Lung (tissue), 12 donors: ENCODE results near the gene ZNF280C. TPM values are rescaled to one million over a fixed set of nuclear protein-coding genes. Genes with fewer than 3 reads are reported as not detected.
"Not testable (repeated sequence)": the region's sequence is repeated elsewhere in the genome, so short reads cannot be mapped to it uniquely, and the experiment has no call there.

ENCODE experiments used
- ATAC-seq: fragments of 200-7000 bp; cut with Tn5 transposase; one replicate; pipeline ENCODE4 v1.9.1; 2020; ENCODE audit warnings: moderate number of reproducible peaks; ENCODE audit not compliant: insufficient read depth, low FRiP score
- DNase-seq, 3 donors: peaks; one replicate each; pipeline ENCODE4 v3.0.0-alpha.2; 2013 to 2017
- H3K27ac ChIP-seq, 2 donors: one replicate each; pipeline ENCODE4 v1.5.1; 2013; ENCODE audit warnings: mild to moderate bottlenecking in 2 of 2, moderate library complexity in 2 of 2, control low read depth in 1 of 2, inconsistent platforms in 1 of 2, low read depth in 1 of 2, low read length in 1 of 2
- H3K27me3 ChIP-seq, 3 donors: one replicate each; pipeline ENCODE4 v1.5.1; 2013; ENCODE audit warnings: low read length in 2 of 3; ENCODE audit not compliant: control insufficient read depth in 3 of 3, insufficient read depth in 3 of 3
- H3K36me3 ChIP-seq, 4 donors: one replicate each; pipeline ENCODE4 v1.5.1; 2013; ENCODE audit warnings: low read length in 4 of 4, mild to moderate bottlenecking in 1 of 4, moderate library complexity in 1 of 4; ENCODE audit not compliant: control insufficient read depth in 4 of 4, insufficient read depth in 4 of 4
- H3K4me1 ChIP-seq, 5 donors: one replicate each; pipeline ENCODE4 v1.5.1; 2013; ENCODE audit warnings: low read length in 5 of 5, mild to moderate bottlenecking in 2 of 5, moderate library complexity in 1 of 5; ENCODE audit not compliant: control insufficient read depth in 5 of 5, insufficient read depth in 5 of 5
- H3K4me3 ChIP-seq: one replicate; pipeline ENCODE4 v1.5.1; 2013; ENCODE audit warnings: mild to moderate bottlenecking, control low read depth, moderate library complexity
- H3K9ac ChIP-seq, 2 donors: one replicate each; pipeline ENCODE4 v1.5.1; 2013; ENCODE audit warnings: low read length in 2 of 2, control low read depth in 1 of 2; ENCODE audit not compliant: insufficient read depth in 1 of 2
- H3K9me3 ChIP-seq, 4 donors: one replicate each; pipeline ENCODE4 v1.5.1; 2013; ENCODE audit warnings: low read length in 3 of 4, mild to moderate bottlenecking in 1 of 4, moderate library complexity in 1 of 4; ENCODE audit not compliant: control insufficient read depth in 4 of 4, insufficient read depth in 3 of 4
- WGBS, 2 donors: extraction: QIAGEN DNeasy Blood & Tissue Kit; methylation state at CpG; one replicate each; pipeline ENCODE4 v1.1.7; 2013; 5-methylcytosine and 5-hydroxymethylcytosine counted together
- polyA plus RNA-seq, 2 donors: library from polyadenylated mRNA; stranded (reverse); fragments of 200-250 nt; gene quantifications; one replicate each; pipeline ENCODE4 v1.2.1, GENCODE V29; 2013
- total RNA-seq, 2 donors: library from RNA; depleted of rRNA in 1 of 2; stranded (reverse); fragments of >200 nt in 1 of 2; gene quantifications; one replicate each; pipeline ENCODE4 v1.2.1, GENCODE V29; 2014 to 2021
- TF ChIP-seq, protein P1 (sequence below): IDR thresholded peaks from 2 replicates; pipeline ENCODE4 v1.5.1; 2012; ENCODE audit warnings: mild to moderate bottlenecking; ENCODE audit errors: control extremely low read depth, extremely low read depth
- donor health status: control.
- donor health status: control.
- donor health status: Bipolar disorder and iron deficiency.
- donor health status: healthy.
- donor health status: DM: yes; HTN: yes; CAD: no.

Gene ZNF280C
- total and polyA plus RNA-seq, 4 donors: 1.2 to 7.3 (median 2.5) TPM

DNA sequence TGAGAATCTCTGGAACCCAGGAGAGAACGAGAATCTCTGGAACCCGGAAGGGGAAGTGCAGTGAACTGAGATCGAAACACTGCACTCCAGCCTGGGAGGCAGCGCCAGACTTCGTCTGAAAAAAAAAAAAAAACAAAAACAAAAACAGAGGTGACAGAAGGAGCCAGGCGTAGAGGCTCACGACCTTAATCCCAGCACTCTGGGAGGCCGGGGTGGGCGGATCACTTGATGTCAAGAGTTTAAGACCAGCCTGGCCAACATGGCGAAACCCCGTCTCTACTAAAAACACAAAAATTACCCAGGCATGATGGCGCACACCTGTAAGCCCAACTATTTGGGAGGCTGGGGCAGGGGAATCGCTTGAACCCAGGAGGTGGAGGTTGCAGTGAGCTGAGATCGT lies 17.0 kb downstream of the ZNF280C start:
- peaks cover 0 to 3% (median 0%) of the 10 kb centered on the region in 3 donors for H3K27me3 ChIP-seq
- ATAC-seq: no peak
- H3K9me3 ChIP-seq: peaks cover 0 to 4% (median 0%) of the 10 kb centered on the region in 4 donors
- H3K36me3 ChIP-seq: no peaks in the 10 kb centered on the region
- H3K4me1 ChIP-seq: no peaks in the 10 kb centered on the region
- DNase-seq: no peak
- 91 to 95% methylated on average over 14 of the region's 14 CpGs for WGBS, 2 donors
- H3K27ac ChIP-seq: no peak overlapping the region
- no peak overlapping the region for H3K4me3 ChIP-seq
- no peak overlapping the region for H3K9ac ChIP-seq
- TF ChIP-seq, protein P1, sequence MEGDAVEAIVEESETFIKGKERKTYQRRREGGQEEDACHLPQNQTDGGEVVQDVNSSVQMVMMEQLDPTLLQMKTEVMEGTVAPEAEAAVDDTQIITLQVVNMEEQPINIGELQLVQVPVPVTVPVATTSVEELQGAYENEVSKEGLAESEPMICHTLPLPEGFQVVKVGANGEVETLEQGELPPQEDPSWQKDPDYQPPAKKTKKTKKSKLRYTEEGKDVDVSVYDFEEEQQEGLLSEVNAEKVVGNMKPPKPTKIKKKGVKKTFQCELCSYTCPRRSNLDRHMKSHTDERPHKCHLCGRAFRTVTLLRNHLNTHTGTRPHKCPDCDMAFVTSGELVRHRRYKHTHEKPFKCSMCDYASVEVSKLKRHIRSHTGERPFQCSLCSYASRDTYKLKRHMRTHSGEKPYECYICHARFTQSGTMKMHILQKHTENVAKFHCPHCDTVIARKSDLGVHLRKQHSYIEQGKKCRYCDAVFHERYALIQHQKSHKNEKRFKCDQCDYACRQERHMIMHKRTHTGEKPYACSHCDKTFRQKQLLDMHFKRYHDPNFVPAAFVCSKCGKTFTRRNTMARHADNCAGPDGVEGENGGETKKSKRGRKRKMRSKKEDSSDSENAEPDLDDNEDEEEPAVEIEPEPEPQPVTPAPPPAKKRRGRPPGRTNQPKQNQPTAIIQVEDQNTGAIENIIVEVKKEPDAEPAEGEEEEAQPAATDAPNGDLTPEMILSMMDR: no peak

DNA sequence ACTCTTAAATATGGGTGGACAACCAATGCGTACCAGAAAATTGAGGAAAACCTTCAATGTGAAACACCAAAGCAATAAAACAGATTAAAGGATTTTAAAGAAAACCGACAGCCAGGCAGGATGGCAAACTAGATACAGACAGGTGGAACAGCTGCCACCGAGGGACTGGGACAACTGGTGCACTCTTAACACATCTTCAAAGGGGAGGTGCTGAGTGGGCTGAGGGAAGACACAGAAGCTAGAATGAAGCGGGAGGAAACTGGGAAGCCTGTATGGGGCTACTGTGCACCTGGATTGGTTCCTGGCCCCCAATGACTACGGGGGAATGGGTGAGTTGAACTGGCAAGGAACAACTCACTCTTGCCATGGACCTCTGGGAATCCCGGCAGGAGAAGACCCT lies 20.7 kb downstream of the ZNF280C start:
- Histone ChIP-seq H3K9me3 (no peaks in the 10 kb centered on the region), H3K9ac (no peak overlapping the region), H3K36me3 (peaks cover 0 to 2% (median 0%) of the 10 kb centered on the region in 4 donors), H3K4me1 (no peaks in the 10 kb centered on the region), H3K27me3 (peaks cover 0 to 3% (median 0%) of the 10 kb centered on the region in 3 donors), H3K4me3 (no peak overlapping the region), H3K27ac (no peak overlapping the region)
- WGBS, 2 donors: 79 to 92% methylated on average over 6 of the region's 6 CpGs
- ATAC-seq: no peak
- DNase-seq: no peak
- TF ChIP-seq, protein P1: no peak

DNA sequence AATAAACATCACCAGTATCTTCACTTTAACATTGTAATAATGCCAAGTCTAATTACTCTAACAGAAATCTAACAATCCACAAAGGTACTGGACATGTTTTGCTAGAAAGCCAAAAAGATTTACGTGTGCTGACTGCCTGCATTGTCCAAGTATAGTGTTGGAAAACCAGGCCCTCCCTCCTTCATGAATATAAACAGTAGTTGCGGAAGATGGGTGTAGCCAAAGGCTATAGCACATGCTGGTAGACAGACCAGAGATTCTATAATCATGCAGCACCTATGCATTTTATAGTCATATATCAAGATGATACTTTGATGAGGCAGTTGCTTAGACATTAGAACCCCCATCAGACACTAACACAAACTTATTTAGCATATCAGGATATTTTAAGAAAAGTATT lies 22.6 kb downstream of the ZNF280C start:
- no peaks in the 10 kb centered on the region for H3K9me3 ChIP-seq
- H3K36me3 ChIP-seq: peaks cover 0 to 5% (median 2%) of the 10 kb centered on the region in 4 donors
- H3K4me1 ChIP-seq: no peaks in the 10 kb centered on the region
- H3K4me3 ChIP-seq: no peak overlapping the region
- H3K9ac ChIP-seq: no peak overlapping the region
- no peak for DNase-seq
- ATAC-seq: no peak
- 79 to 85% methylated on average over 2 of the region's 2 CpGs for WGBS, 2 donors
- TF ChIP-seq, protein P1: no peak
- peaks cover 0 to 3% (median 0%) of the 10 kb centered on the region in 3 donors for H3K27me3 ChIP-seq
- H3K27ac ChIP-seq: no peak overlapping the region

DNA sequence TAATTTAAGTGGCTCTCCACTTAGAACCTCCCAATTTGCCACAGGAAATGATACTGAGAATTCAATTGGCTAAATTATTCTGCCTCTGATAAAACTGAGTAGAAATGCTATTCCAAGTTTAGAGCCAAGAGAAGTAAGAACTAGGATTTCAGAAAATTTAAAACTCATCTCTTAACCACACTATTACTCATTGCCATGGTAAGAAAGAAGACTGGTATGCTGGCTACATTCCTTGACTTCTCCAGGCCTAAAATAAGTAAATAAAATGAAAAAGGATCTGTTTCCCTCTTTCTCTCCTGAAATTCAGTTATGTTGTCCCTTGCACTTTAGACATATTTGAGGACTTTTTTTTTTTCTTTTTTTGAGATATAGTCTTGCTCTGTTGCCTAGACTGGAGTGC lies 23.3 kb downstream of the ZNF280C start:
- Histone ChIP-seq H3K27me3 (peaks cover 0 to 3% (median 0%) of the 10 kb centered on the region in 3 donors), H3K9ac (no peak overlapping the region), H3K27ac (no peak overlapping the region), H3K9me3 (no peaks in the 10 kb centered on the region), H3K36me3 (peaks cover 0 to 5% (median 2%) of the 10 kb centered on the region in 4 donors), H3K4me3 (no peak overlapping the region), H3K4me1 (no peaks in the 10 kb centered on the region)
- ATAC-seq: no peak
- no peak for DNase-seq
- TF ChIP-seq, protein P1: no peak

DNA sequence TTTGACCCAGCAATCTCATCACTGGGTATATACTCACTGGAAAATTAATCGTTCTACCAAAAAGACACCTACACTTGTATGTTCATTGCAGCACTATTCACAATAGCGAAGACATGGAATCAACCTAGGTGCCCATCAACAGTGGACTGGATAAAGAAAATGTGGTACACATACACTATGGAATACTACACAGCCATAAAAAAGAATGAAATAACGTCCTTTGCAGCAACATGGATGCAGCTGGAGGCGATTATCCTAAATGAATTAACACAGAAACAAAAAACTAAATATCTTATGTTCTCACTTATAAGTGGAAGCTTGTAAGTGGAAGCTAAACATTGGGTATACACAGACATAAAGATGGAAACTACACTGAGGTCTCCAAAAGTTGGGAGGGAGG lies 37.5 kb downstream of the ZNF280C start:
- H3K4me3 ChIP-seq, DNase-seq, H3K4me1 ChIP-seq, H3K9me3 ChIP-seq, H3K27me3 ChIP-seq, ATAC-seq, H3K27ac ChIP-seq, H3K36me3 ChIP-seq, H3K9ac ChIP-seq: not testable (repeated sequence)
- 84 to 97% methylated on average over 4 of the region's 4 CpGs for WGBS, 2 donors
